ENCODE data around the gene FOXA2. TPM values are rescaled to one million over a fixed set of nuclear protein-coding genes. Genes with fewer than 3 reads are reported as not detected.

Gene FOXA2
- total RNA-seq, 2 donors from 2014 or later = 42.5 to 63.3 TPM

GRCh38 chr20:22536956-22537756, 47.2 kb downstream of the FOXA2 start:
- 77 to 86% methylated on average over 4 of the region's 4 CpGs for WGBS, 2 donors
- Histone ChIP-seq H3K4me3 (no peak overlapping the region), H3K36me3 (replicated peaks in 1 of 2; ENCODE audit: insufficient read depth in 1 of 2, low read depth in 2 of 2) (no peaks in the 10 kb centered on the region), H3K9me3 (no peaks in the 10 kb centered on the region), H3K27ac (no peak overlapping the region), H3K27me3 (no peaks in the 10 kb centered on the region), H3K4me1 (peaks cover 14% of the 10 kb centered on the region)
- no peak for TF ChIP-seq POLR2A (IDR thresholded peaks at IDR 0.05)
- no peak for TF ChIP-seq CTCF (IDR thresholded peaks at IDR 0.05)
- intact Hi-C loops (cut with DNase I) = no loop called here
- DNase-seq (no peak), ATAC-seq (no peak)

- no peak for ATAC-seq
- 82 to 88% methylated on average over 5 of the region's 5 CpGs for WGBS, 2 donors
These were observed 48.1 kb downstream of the FOXA2 start for GRCh38 chr20:22536141-22536828.

DNA sequence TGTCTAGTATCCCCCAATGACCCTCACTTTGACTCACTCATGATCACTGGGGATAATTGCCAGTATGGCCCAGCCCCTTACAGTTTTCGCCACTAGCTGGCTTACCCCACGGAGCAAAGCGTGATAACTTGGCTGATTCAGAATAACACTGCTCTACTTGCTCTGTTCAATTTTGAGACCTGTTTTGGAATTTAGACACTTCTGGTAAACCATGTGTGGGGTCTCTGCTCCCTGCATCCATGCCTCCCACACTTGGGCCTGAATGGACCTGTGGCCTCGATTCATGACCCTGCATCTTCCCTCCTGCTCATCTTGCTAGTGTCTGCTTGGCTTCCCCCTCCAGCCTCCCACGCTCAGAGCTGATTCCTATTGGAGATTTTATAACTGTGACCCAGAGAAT, 48.9 kb downstream of the FOXA2 start:
- no peaks in the 10 kb centered on the region for H3K36me3 ChIP-seq (replicated peaks in 1 of 2; ENCODE audit: insufficient read depth in 1 of 2, low read depth in 2 of 2)
- no peak for ATAC-seq
- no peak overlapping the region for H3K27ac ChIP-seq
- H3K4me3 ChIP-seq = no peak overlapping the region
- intact Hi-C loops (cut with DNase I) = no loop called here
- TF ChIP-seq POLR2A (IDR thresholded peaks at IDR 0.05) (no peak), CTCF (IDR thresholded peaks at IDR 0.05) (no peak)
- 90 to 92% methylated on average over 5 of the region's 5 CpGs for WGBS, 2 donors
- H3K27me3 ChIP-seq = no peaks in the 10 kb centered on the region
- H3K4me1 ChIP-seq = peaks cover 14% of the 10 kb centered on the region
- H3K9me3 ChIP-seq = no peaks in the 10 kb centered on the region
- DNase-seq = no peak

More at GRCh38 chr20:22536141-22536828, 48.1 kb downstream of the FOXA2 start:
- H3K4me3 ChIP-seq = no peak overlapping the region
- no peak overlapping the region for H3K27ac ChIP-seq
- peaks cover 14% of the 10 kb centered on the region for H3K4me1 ChIP-seq
- no peak for TF ChIP-seq CTCF (IDR thresholded peaks at IDR 0.05)
- no peak for TF ChIP-seq POLR2A (IDR thresholded peaks at IDR 0.05)
- no peaks in the 10 kb centered on the region for H3K36me3 ChIP-seq (replicated peaks in 1 of 2; ENCODE audit: insufficient read depth in 1 of 2, low read depth in 2 of 2)
- H3K9me3 ChIP-seq = no peaks in the 10 kb centered on the region
- intact Hi-C loops (cut with DNase I) = no loop called here
- no peak for DNase-seq
- H3K27me3 ChIP-seq = no peaks in the 10 kb centered on the region

DNA sequence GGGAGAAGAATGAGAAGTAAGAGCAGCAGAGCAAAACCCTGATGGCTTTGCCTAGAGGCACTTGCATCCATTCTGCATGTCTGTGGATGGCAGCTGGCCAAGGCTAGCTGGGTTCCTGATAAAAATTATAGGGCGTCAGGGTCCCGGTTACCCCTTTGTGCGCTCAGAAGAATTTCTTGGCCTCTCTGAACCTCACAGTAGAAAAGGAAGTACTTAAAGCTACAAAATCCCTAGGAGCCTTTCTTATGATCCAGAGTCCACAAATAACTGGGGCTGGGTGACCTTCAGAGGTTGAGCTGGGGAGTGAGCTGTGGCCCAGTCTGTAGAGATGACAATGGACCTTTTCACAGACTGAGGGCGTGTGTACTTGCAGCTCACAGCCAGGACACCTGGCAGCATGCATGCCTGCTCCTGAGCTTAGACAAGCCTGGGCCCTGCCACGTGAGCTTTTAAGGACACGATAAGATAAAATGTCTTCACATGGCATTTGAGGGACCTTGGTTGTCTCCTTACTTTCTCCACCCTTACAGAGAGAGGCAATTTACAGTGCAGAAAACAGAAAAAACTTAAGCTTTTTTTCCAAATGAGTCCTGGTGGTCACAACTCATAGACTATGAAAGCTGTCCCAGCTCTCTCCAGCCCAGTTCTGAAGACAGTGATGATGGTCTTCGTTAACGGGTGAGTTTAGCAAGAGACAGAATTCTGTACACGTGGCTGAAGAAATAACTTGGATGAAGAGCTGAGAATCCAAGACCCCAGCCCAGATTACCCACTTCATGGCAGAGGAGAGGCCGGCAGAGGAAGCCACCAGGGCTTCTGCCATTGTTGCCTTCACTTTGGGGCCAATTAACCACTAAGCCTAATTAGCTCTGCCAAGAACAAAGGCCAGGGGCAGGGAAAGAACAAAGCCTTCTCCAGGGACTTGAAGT, 50.3 kb downstream of the FOXA2 start:
- 48 to 59% methylated on average over 10 of the region's 10 CpGs for WGBS, 2 donors
- H3K36me3 ChIP-seq (replicated peaks in 1 of 2; ENCODE audit: insufficient read depth in 1 of 2, low read depth in 2 of 2) = no peaks in the 10 kb centered on the region
- H3K9me3 ChIP-seq = peaks cover 0 to 3% (median 0%) of the 10 kb centered on the region in 3 donors
- H3K27ac ChIP-seq = peak overlapping the region in 3 of 4 donors; percentile 19 to 36 (median 33)
- ATAC-seq = peak; percentile 72
- DNase-seq = peak in 3 of 4 donors; percentile 37 to 49 (median 46)
- intact Hi-C loops (cut with DNase I) = no loop called here
- no peaks in the 10 kb centered on the region for H3K27me3 ChIP-seq
- TF ChIP-seq CTCF (IDR thresholded peaks at IDR 0.05) (no peak), POLR2A (IDR thresholded peaks at IDR 0.05) (no peak)
- no peak overlapping the region for H3K4me3 ChIP-seq
- H3K4me1 ChIP-seq = peaks cover 20% of the 10 kb centered on the region
